BJ (cell line): ENCODE data around the gene MYBPH. TPM values are rescaled to one million over a fixed set of nuclear protein-coding genes. Genes with fewer than 3 reads are reported as not detected.

Experiments
- CTCF ChIA-PET: fragments of 350-600 bp; formaldehyde crosslinking; extraction: SDS; loops from one replicate; lab custom pipeline; 2021; ENCODE audit warnings: antibody characterized with exemption, inconsistent platforms; lab: Yijun Ruan, JAX
- POLR2A ChIA-PET: fragments of 300-600 bp; sonication (Branson Sonifier 250); formaldehyde crosslinking; extraction: SDS; loops from one replicate; lab custom pipeline; 2021; ENCODE audit warnings: antibody characterized with exemption; lab: Charles Lee
- DNase-seq: peaks from one replicate; pipeline ENCODE4 v3.0.0-alpha.2; 2011; ENCODE audit warnings: low read depth
- H3K27me3 ChIP-seq: 2 replicates; pipeline ENCODE4 v1.6.0; 2011; ENCODE audit warnings: low read length; ENCODE audit not compliant: control insufficient read depth, insufficient read depth
- H3K36me3 ChIP-seq: 2 replicates; pipeline ENCODE4 v1.5.1; 2011; ENCODE audit warnings: low read length; ENCODE audit not compliant: control insufficient read depth, insufficient read depth
- H3K4me3 ChIP-seq: 2 replicates; pipeline ENCODE4 v1.5.1; 2011; ENCODE audit warnings: low read depth, mild to moderate bottlenecking, control low read depth, low read length
- polyA plus RNA-seq: library from polyadenylated mRNA; depleted of rRNA; stranded (reverse); fragments of >200 nt; gene quantifications from 2 replicates; pipeline ENCODE4 v1.2.3, GENCODE V29; 2011
- TF ChIP-seq, protein P1 (sequence below): IDR thresholded peaks from 2 replicates; pipeline ENCODE4 v1.5.1; 2011; ENCODE audit warnings: low read depth, mild to moderate bottlenecking, control low read depth, inconsistent platforms, low read length, moderate library complexity; ENCODE audit not compliant: insufficient read depth

The MYBPH gene
- polyA plus RNA-seq, 1 experiment: not detected

DNA sequence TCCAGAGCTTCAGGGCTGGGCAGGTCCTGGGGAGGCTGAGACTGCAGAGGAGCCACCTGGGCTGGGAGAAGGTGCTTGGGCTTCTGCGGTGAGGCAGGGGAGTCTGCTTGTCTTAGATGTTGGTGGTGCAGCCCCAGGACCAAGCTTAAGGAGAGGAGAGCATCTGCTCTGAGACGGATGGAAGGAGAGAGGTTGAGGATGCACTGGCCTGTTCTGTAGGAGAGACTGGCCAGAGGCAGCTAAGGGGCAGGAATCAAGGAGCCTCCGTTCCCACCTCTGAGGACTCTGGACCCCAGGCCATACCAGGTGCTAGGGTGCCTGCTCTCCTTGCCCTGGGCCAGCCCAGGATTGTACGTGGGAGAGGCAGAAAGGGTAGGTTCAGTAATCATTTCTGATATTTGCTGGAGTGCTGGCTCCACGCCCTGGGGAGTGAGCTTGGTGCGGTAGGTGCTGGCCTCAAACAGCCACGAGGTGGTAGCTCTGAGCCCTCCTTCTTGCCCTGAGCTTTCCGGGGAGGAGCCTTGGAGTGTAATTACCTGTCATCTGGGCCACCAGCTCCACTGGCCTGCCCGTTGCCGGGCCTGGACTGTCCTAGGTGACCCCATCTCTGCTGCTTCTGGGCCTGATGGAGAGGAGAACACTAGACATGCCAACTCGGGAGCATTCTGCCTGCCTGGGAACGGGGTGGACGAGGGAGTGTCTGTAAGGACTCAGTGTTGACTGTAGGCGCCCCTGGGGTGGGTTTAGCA lies 9.3 kb downstream of the MYBPH start:
- CTCF ChIA-PET: interaction anchor here (0.5 to 12.2 kb wide), 7 partner anchors 9 to 152 kb away, joined by 3 to 183 read pairs (median 3); partner anchors contain the start of genes ADORA1 and MYBPH
- POLR2A ChIA-PET: no interaction called here
- TF ChIP-seq, protein P1, sequence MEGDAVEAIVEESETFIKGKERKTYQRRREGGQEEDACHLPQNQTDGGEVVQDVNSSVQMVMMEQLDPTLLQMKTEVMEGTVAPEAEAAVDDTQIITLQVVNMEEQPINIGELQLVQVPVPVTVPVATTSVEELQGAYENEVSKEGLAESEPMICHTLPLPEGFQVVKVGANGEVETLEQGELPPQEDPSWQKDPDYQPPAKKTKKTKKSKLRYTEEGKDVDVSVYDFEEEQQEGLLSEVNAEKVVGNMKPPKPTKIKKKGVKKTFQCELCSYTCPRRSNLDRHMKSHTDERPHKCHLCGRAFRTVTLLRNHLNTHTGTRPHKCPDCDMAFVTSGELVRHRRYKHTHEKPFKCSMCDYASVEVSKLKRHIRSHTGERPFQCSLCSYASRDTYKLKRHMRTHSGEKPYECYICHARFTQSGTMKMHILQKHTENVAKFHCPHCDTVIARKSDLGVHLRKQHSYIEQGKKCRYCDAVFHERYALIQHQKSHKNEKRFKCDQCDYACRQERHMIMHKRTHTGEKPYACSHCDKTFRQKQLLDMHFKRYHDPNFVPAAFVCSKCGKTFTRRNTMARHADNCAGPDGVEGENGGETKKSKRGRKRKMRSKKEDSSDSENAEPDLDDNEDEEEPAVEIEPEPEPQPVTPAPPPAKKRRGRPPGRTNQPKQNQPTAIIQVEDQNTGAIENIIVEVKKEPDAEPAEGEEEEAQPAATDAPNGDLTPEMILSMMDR: no peak
- no peaks in the 10 kb centered on the region for H3K36me3 ChIP-seq
- DNase-seq: no peak
- no peaks in the 10 kb centered on the region; the same call in 1 of the 2 replicates for H3K27me3 ChIP-seq
- H3K4me3 ChIP-seq: no peak overlapping the region

DNA sequence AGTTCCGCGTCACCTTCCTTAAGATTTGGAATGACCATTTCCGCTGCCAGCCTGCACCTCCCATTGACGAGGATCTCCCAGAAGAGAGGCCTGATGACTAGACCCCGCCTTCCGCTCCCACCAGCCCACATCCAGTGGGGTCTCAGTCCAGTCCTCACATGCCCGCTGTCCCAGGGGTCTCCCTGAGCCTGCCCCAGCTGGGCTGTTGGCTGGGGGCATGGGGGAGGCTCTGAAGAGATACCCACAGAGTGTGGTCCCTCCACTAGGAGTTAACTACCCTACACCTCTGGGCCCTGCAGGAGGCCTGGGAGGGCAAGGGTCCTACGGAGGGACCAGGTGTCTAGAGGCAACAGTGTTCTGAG lies 9.8 kb downstream of the MYBPH start:
- CTCF ChIA-PET: interaction anchor here (1.0 to 12.2 kb wide), 5 partner anchors 10 to 126 kb away, joined by 3 to 183 read pairs (median 4); partner anchors contain the start of genes ADORA1 and MYBPH
- H3K4me3 ChIP-seq: no peak overlapping the region
- TF ChIP-seq, protein P1: no peak
- DNase-seq: no peak
- POLR2A ChIA-PET: no interaction called here
- H3K36me3 ChIP-seq: no peaks in the 10 kb centered on the region
- H3K27me3 ChIP-seq: no peaks in the 10 kb centered on the region; the same call in 1 of the 2 replicates

DNA sequence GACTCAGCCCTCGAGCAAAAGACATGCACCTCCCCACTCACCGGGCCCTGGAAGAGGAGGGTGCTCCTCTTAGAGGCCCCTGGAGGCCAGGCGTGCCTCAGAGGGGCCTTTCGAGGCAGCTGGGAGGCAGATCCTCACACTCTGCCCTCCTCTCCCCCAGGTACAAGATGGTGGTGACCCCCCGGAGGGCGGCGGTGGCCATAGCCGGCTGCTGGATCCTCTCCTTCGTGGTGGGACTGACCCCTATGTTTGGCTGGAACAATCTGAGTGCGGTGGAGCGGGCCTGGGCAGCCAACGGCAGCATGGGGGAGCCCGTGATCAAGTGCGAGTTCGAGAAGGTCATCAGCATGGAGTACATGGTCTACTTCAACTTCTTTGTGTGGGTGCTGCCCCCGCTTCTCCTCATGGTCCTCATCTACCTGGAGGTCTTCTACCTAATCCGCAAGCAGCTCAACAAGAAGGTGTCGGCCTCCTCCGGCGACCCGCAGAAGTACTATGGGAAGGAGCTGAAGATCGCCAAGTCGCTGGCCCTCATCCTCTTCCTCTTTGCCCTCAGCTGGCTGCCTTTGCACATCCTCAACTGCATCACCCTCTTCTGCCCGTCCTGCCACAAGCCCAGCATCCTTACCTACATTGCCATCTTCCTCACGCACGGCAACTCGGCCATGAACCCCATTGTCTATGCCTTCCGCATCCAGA lies 10.4 kb downstream of the MYBPH start:
- TF ChIP-seq, protein P1: no peak

DNA sequence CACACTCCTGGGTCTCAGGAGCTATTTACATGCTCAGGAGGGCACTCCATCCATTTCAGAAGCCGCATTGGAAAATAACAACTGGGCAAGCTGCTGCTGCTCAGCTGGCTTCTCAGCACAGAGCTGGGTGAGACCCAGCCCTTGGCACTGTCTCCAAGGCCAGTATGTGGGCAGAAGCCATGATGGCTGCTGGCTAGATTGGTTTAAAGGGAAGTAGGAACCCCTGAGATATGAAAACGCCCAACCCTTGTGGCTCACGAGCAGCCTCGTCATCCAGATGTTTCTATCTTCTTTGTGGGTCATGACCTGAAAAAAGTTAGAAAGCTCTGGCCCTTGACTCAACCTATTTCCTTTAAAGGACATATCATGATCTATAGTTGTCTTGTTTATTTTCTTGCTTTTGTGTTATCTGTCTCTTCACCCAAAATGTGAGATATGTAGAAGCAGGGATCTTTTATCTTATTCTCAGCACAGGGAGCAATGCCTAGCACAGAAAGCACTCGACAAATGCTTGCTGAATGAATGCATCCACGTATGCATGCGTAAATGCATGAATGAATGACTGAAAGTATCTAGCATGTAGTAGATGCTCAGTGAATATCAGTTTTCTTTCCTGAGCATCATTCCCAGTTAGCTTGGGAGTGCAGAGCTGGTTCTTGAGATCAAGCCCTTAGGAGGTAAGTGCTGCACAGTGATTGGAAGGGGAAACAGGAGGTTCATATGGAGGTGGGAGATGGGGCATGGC lies 11.6 kb downstream of the MYBPH start:
- Histone ChIP-seq H3K27me3 (no peaks in the 10 kb centered on the region; the same call in 1 of the 2 replicates), H3K4me3 (no peak overlapping the region), H3K36me3 (no peaks in the 10 kb centered on the region)
- ChIA-PET CTCF (interaction anchor here (1.0 to 1.7 kb wide), 4 partner anchors 8 to 104 kb away, joined by 3 to 4 read pairs (median 4); partner anchors contain the start of gene MYBPH), POLR2A (no interaction called here)
- DNase-seq: no peak
- TF ChIP-seq, protein P1: no peak

More for the DNA sequence above, 10.4 kb downstream of the MYBPH start:
- no peak for DNase-seq
- CTCF ChIA-PET: interaction anchor here (1.0 to 12.2 kb wide), 4 partner anchors 16 to 126 kb away, joined by 3 to 183 read pairs (median 12); partner anchors contain the start of gene ADORA1
- POLR2A ChIA-PET: no interaction called here
- Histone ChIP-seq H3K27me3 (no peaks in the 10 kb centered on the region; the same call in 1 of the 2 replicates), H3K36me3 (no peaks in the 10 kb centered on the region), H3K4me3 (no peak overlapping the region)
